Choroid plexus epithelial cell (primary cell): ENCODE results near the gene LGALS4.
"Not testable (repeated sequence)": the region's sequence is repeated elsewhere in the genome, so short reads cannot be mapped to it uniquely, and the experiment has no call there.

Experiments used
- DNase-seq: peaks from one replicate; pipeline ENCODE4 v3.0.0-alpha.2; 2010; ENCODE audit warnings: low read depth
- H3K4me3 ChIP-seq: 2 replicates; pipeline ENCODE4 v1.5.1; 2011; ENCODE audit warnings: low read depth, mild to moderate bottlenecking, control low read depth, low read length, moderate library complexity
- CTCF ChIP-seq: conservative IDR thresholded peaks from 2 replicates; pipeline ENCODE4 v1.5.1; 2011; ENCODE audit warnings: low read depth, mild to moderate bottlenecking, control low read depth, inconsistent platforms, low read length, moderate library complexity

Gene LGALS4, protein sequence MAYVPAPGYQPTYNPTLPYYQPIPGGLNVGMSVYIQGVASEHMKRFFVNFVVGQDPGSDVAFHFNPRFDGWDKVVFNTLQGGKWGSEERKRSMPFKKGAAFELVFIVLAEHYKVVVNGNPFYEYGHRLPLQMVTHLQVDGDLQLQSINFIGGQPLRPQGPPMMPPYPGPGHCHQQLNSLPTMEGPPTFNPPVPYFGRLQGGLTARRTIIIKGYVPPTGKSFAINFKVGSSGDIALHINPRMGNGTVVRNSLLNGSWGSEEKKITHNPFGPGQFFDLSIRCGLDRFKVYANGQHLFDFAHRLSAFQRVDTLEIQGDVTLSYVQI

GRCh38 chr19:38812841-38813320, at the start of gene LGALS4:
TSS of gene LGALS4 (minus strand) at chr19:38812945. CDS start at chr19:38812886, 59 bp downstream.
- DNase-seq: no peak
- H3K4me3 ChIP-seq: no peak within 1 kb of the TSS
- no peak for TF ChIP-seq CTCF

GRCh38 chr19:38861368-38861767, 48.6 kb upstream of the LGALS4 start:
- TF ChIP-seq CTCF: no peak
- H3K4me3 ChIP-seq: no peak overlapping the region

DNA sequence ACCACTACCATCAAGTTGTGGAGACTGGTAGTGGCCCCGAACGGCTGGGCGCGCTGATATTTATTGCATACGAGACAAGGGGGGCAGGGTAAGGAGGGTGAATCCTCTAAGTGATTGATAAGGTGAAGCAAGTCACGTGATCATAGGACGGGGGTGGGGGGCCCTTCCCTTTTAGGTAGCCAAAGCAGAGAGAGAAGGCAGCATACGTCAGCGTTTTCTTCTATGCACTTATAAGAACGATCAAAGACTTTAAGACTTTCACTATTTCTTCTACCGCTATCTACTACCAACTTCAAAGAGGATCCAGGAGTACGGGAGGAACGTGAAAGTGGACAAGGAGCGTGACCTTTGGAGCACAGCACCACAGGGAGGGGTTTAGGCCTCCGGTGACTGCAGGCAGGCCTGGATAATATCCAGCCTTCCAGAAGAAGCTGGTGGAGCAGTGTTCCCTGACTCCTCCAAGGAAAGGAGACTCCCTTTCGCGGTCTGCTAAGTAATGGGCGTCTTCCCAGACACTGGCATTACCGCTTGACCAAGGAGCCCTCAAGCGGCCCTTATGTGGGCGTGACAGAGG, 47.0 kb upstream of the LGALS4 start:
- DNase-seq, H3K4me3 ChIP-seq: not testable (repeated sequence)

More at GRCh38 chr19:38861368-38861767, 48.6 kb upstream of the LGALS4 start:
- no peak for DNase-seq

DNA sequence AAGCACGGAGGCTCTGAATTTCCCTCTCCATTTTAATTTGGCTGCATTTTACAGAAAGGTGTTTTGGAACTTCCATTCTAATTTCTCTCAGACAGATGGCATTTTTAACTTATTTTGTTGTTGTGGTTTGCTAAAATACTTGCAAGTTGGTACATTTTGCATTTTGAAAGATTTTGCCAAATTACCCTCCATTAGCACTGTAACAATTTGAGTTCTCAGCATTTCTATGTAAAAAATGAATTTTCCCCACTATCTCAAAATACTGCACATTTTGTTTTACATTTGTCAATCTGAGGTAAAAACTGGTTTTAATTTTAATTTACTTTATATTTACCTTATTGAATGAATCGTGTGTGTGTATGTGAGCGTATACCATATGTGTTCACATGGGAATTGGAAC, 44.1 kb upstream of the LGALS4 start:
- no peak overlapping the region for H3K4me3 ChIP-seq
- TF ChIP-seq CTCF: no peak
- DNase-seq: no peak

DNA sequence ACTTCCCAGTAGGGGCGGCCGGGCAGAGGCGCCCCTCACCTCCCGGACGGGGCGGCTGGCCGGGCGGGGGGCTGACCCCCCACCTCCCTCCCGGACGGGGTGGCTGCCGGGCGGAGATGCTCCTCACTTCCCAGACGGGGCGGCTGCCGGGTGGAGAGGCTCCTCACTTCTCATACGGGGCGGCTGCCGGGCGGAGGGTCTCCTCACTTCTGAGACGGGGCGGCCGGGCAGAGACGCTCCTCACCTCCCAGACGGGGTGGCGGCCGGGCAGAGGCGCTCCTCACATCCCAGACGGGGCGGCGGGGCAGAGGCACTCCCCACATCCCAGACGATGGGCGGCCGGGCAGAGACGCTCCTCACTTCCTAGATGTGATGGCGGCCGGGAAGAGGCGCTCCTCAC, 43.0 kb upstream of the LGALS4 start:
- DNase-seq, H3K4me3 ChIP-seq: not testable (repeated sequence)

DNA sequence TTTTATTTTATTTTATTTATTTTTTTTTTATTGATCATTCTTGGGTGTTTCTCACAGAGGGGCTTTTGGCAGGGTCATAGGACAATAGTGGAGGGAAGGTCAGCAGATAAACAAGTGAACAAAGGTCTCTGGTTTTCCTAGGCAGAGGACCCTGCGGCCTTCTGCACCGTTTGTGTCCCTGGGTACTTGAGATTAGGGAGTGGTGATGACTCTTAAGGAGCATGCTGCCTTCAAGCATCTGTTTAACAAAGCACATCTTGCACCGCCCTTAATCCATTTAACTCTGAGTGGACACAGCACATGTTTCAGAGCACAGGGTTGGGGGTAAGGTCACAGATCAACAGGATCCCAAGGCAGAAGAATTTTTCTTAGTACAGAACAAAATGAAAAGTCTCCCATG, 42.2 kb upstream of the LGALS4 start:
- DNase-seq, H3K4me3 ChIP-seq: not testable (repeated sequence)

DNA sequence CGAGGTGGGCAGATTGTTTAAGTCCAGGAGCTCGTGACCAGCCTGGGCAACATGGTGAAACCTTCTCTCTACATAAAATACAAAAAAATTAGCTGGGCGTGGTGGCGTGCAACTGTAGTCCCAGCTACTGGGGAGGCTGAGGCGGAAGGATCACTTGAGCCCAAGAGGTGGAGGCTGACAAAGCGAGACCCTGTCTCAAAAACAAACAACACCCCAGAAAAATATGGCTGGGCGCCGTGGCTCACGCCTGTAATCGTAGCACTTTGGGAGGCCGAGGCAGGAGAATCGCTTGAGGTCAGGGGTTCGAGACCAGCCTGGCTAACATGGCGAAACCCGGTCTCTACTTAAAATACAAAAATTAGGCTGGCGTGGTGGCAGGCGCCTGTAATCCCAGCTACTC, 40.5 kb upstream of the LGALS4 start:
- H3K4me3 ChIP-seq: peak overlapping the region; percentile 75

More for the DNA sequence above, 40.5 kb upstream of the LGALS4 start:
- no peak for TF ChIP-seq CTCF
- DNase-seq: no peak
